ENCODE measurements around the gene PID1.
"Not testable (repeated sequence)": the region's sequence is repeated elsewhere in the genome, so short reads cannot be mapped to it uniquely, and the experiment has no call there.

The PID1 gene

DNA sequence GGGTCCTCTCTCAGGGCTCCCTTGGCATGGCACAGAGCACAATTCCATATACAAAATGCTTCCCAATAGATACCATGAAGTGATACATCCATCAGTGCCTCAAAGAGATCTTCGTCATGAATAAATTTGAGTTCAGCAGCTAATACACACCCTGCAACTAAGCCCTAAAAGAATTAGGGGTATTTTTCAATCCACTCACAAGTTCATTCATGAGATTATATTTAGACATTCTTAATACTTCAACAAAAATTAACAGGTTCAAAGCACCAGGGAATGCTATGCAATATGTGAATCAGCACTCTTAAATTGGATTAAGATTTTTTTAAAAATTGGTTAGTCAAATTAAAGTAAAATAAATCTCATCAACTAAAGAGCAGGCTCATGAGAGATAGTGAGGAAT lies 79.7 kb downstream of the PID1 start:
- no peak for DNase-seq (ENCODE audit: low read depth in 1 of 2, low spot score in 1 of 2)
- H3K27ac ChIP-seq (replicated peaks), result no peak overlapping the region
- H3K4me3 ChIP-seq (replicated peaks; ENCODE audit: insufficient read depth, low read length), result no peak overlapping the region
- H3K27me3 ChIP-seq (ENCODE audit: insufficient read depth, poor library complexity, severe bottlenecking), result no peaks in the 10 kb centered on the region
- TF ChIP-seq, protein P1, sequence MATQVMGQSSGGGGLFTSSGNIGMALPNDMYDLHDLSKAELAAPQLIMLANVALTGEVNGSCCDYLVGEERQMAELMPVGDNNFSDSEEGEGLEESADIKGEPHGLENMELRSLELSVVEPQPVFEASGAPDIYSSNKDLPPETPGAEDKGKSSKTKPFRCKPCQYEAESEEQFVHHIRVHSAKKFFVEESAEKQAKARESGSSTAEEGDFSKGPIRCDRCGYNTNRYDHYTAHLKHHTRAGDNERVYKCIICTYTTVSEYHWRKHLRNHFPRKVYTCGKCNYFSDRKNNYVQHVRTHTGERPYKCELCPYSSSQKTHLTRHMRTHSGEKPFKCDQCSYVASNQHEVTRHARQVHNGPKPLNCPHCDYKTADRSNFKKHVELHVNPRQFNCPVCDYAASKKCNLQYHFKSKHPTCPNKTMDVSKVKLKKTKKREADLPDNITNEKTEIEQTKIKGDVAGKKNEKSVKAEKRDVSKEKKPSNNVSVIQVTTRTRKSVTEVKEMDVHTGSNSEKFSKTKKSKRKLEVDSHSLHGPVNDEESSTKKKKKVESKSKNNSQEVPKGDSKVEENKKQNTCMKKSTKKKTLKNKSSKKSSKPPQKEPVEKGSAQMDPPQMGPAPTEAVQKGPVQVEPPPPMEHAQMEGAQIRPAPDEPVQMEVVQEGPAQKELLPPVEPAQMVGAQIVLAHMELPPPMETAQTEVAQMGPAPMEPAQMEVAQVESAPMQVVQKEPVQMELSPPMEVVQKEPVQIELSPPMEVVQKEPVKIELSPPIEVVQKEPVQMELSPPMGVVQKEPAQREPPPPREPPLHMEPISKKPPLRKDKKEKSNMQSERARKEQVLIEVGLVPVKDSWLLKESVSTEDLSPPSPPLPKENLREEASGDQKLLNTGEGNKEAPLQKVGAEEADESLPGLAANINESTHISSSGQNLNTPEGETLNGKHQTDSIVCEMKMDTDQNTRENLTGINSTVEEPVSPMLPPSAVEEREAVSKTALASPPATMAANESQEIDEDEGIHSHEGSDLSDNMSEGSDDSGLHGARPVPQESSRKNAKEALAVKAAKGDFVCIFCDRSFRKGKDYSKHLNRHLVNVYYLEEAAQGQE (IDR thresholded peaks at IDR 0.05; ENCODE audit: insufficient replicate concordance, low read depth), result no peak
- no peak for TF ChIP-seq GABPA (IDR thresholded peaks at IDR 0.05; ENCODE audit: low read depth)
- TF ChIP-seq POLR2AphosphoS5 (IDR thresholded peaks at IDR 0.05; ENCODE audit: low read depth), result no peak
- no peak for TF ChIP-seq SPI1 (IDR thresholded peaks at IDR 0.05; ENCODE audit: borderline replicate concordance, low read depth)
- TF ChIP-seq, protein P2, sequence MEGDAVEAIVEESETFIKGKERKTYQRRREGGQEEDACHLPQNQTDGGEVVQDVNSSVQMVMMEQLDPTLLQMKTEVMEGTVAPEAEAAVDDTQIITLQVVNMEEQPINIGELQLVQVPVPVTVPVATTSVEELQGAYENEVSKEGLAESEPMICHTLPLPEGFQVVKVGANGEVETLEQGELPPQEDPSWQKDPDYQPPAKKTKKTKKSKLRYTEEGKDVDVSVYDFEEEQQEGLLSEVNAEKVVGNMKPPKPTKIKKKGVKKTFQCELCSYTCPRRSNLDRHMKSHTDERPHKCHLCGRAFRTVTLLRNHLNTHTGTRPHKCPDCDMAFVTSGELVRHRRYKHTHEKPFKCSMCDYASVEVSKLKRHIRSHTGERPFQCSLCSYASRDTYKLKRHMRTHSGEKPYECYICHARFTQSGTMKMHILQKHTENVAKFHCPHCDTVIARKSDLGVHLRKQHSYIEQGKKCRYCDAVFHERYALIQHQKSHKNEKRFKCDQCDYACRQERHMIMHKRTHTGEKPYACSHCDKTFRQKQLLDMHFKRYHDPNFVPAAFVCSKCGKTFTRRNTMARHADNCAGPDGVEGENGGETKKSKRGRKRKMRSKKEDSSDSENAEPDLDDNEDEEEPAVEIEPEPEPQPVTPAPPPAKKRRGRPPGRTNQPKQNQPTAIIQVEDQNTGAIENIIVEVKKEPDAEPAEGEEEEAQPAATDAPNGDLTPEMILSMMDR (IDR thresholded peaks at IDR 0.05; ENCODE audit: insufficient read depth, low read length), result no peak

DNA sequence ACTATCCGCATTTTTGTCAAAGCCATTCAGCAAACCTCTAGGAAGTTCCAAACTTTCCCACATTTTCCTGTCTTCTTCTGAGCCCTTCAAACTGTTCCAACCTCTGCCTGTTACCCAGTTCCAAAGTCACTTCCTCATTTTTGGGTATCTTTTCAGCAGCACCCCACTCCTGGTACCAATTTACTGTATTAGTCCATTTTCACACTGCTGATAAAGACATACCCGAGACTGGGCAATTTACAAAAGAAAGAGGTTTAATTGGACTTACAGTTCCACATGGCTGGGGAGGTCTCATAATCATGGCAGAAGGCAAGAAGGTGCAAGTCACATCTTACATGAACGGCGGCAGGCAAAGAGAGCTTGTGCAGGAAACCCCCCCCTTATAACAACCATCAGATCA lies 84.0 kb downstream of the PID1 start:
- H3K27ac ChIP-seq (replicated peaks); H3K4me3 ChIP-seq (replicated peaks; ENCODE audit: insufficient read depth, low read length); H3K27me3 ChIP-seq (ENCODE audit: insufficient read depth, poor library complexity, severe bottlenecking); DNase-seq (ENCODE audit: low read depth in 1 of 2, low spot score in 1 of 2): not testable (repeated sequence)
- peak; percentile 47 for TF ChIP-seq SPI1 (IDR thresholded peaks at IDR 0.05; ENCODE audit: borderline replicate concordance, low read depth)

DNA sequence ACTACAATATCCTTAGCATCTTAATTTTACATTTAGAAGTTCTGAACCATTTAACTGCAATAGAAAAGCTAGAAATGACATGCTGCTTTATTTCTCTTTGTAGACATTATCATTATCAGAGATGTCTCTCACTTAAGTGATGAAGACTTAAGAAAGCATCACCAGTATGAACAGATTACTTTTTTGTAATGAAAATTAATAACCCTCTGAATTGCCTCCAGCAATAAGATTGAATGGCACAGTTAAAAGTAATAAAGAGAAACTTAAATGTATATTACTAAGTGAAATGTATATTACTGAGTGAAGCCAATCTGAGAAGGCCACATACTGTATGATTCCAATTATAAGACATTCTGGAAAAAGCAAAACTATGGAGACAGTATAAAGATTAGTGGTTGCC lies 89.4 kb downstream of the PID1 start:
- H3K27me3 ChIP-seq (ENCODE audit: insufficient read depth, poor library complexity, severe bottlenecking), result no peaks in the 10 kb centered on the region
- TF ChIP-seq, protein P2 (IDR thresholded peaks at IDR 0.05; ENCODE audit: insufficient read depth, low read length), result no peak
- no peak for TF ChIP-seq SPI1 (IDR thresholded peaks at IDR 0.05; ENCODE audit: borderline replicate concordance, low read depth)
- TF ChIP-seq, protein P1 (IDR thresholded peaks at IDR 0.05; ENCODE audit: insufficient replicate concordance, low read depth), result no peak
- no peak for TF ChIP-seq GABPA (IDR thresholded peaks at IDR 0.05; ENCODE audit: low read depth)
- no peak for TF ChIP-seq POLR2AphosphoS5 (IDR thresholded peaks at IDR 0.05; ENCODE audit: low read depth)
- H3K4me3 ChIP-seq (replicated peaks; ENCODE audit: insufficient read depth, low read length), result no peak overlapping the region
- no peak overlapping the region for H3K27ac ChIP-seq (replicated peaks)
- no peak for DNase-seq (ENCODE audit: low read depth in 1 of 2, low spot score in 1 of 2)

DNA sequence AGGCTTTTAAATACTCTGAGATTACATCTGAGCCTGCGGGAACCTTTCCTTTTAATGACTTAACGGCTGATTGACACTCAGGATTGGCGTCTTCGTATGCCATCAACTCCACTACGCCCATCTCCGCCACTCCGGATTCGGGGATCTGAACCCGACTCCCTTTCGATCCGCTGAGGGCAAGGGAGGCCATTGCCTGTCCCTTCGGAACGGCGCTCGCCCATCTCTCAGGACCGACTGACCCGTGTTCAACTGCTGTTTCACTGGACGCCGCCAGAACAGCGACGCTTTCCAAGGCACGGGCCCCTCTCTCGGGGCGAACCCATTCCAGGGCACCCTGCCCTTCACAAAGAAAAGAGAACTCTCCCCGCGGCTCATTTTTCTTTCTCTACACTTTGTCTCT lies 90.4 kb downstream of the PID1 start:
- H3K27me3 ChIP-seq (ENCODE audit: insufficient read depth, poor library complexity, severe bottlenecking), result no peaks in the 10 kb centered on the region
- H3K4me3 ChIP-seq (replicated peaks; ENCODE audit: insufficient read depth, low read length), result no peak overlapping the region
- TF ChIP-seq POLR2AphosphoS5 (IDR thresholded peaks at IDR 0.05; ENCODE audit: low read depth), result no peak
- TF ChIP-seq GABPA (IDR thresholded peaks at IDR 0.05; ENCODE audit: low read depth), result no peak
- TF ChIP-seq, protein P2 (IDR thresholded peaks at IDR 0.05; ENCODE audit: insufficient read depth, low read length), result no peak
- TF ChIP-seq, protein P1 (IDR thresholded peaks at IDR 0.05; ENCODE audit: insufficient replicate concordance, low read depth), result no peak
- no peak for TF ChIP-seq SPI1 (IDR thresholded peaks at IDR 0.05; ENCODE audit: borderline replicate concordance, low read depth)
- no peak overlapping the region for H3K27ac ChIP-seq (replicated peaks)
- DNase-seq (ENCODE audit: low read depth in 1 of 2, low spot score in 1 of 2), result no peak
